Middle frontal gyrus (tissue), 1 donor: ENCODE data around the gene DDX17.

Experiments
- DNase-seq: peaks from one replicate; pipeline ENCODE4 v3.0.0-alpha.2; 2015; ENCODE audit warnings: low spot score; ENCODE audit errors: extremely low spot score

DDX17 gene

GRCh38 chr22:38450234-38450797, 55.8 kb downstream of the DDX17 start:
- no peak for DNase-seq

GRCh38 chr22:38449776-38450175, 56.3 kb downstream of the DDX17 start:
- DNase-seq = no peak

- DNase-seq = no peak
These were observed 57.0 kb downstream of the DDX17 start for GRCh38 chr22:38448945-38449745.

- DNase-seq = no peak
These were observed 60.0 kb downstream of the DDX17 start for GRCh38 chr22:38446018-38446601.

- no peak for DNase-seq
These were observed 61.3 kb downstream of the DDX17 start for GRCh38 chr22:38444783-38445182.

- no peak for DNase-seq
These were observed 62.2 kb downstream of the DDX17 start for GRCh38 chr22:38443628-38444521.

GRCh38 chr22:38442967-38443627, 63.0 kb downstream of the DDX17 start:
- DNase-seq = no peak

- DNase-seq = no peak
These were observed 64.4 kb downstream of the DDX17 start for GRCh38 chr22:38441620-38442287.

- DNase-seq = no peak
These were observed 65.3 kb downstream of the DDX17 start for GRCh38 chr22:38440747-38441350.

GRCh38 chr22:38437416-38437815, 68.7 kb downstream of the DDX17 start:
- no peak for DNase-seq

- DNase-seq = no peak
These were observed 69.3 kb downstream of the DDX17 start for GRCh38 chr22:38436629-38437395.

GRCh38 chr22:38435965-38436364, 70.1 kb downstream of the DDX17 start:
- DNase-seq = no peak

- no peak for DNase-seq
These were observed 71.1 kb downstream of the DDX17 start for GRCh38 chr22:38435010-38435409.

GRCh38 chr22:38433871-38434270, 72.2 kb downstream of the DDX17 start:
- DNase-seq = no peak
